ENCODE results near the gene SPAG9. TPM values are rescaled to one million over a fixed set of nuclear protein-coding genes. Genes with fewer than 3 reads are reported as not detected.

SPAG9 gene
- polyA plus RNA-seq, 1 donor from 2014 or later: 201 TPM

DNA sequence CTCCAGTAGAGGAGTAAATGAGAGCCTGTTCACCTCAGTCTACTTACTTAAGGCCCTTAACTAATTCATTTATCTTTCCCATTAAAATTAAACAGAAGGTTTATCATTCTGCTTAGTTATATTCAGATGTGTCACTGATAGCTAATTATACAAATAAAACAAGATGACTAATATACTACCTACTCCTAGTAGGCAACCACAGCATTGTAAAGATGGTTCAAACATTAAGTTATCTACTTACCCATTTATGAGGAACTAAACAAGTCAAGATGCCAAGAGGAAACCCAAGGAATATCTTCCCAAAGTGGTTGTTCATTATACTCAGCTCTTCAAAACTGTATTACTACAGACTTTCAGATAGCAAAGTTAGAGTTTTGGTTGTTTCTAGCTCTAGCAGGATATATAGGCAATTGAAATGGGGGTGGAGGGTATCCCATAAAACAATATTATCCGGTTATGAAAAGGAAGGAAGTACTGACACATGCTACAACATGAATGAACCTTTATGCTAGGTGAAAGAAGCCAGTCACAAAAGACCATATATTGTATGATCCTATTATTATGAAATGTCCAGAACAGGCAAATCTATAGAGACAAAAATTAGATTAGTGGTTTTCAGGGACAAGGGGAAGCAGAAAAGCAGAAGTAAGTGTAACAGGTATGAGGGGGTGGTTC is 56.5 kb downstream of the SPAG9 start:
- no peaks in the 10 kb centered on the region for H4K20me1 ChIP-seq (ENCODE audit: insufficient read depth)
- H3K9ac ChIP-seq (ENCODE audit: low read length): no peak overlapping the region
- no peak overlapping the region for H3K4me3 ChIP-seq (ENCODE audit: low read length)
- no peaks in the 10 kb centered on the region for H3K9me2 ChIP-seq (ENCODE audit: insufficient read depth, low read length)
- H3K9me3 ChIP-seq (ENCODE audit: low read length): no peaks in the 10 kb centered on the region
- no peak overlapping the region for H2AFZ ChIP-seq (ENCODE audit: low read depth, low read length)
- H3K79me2 ChIP-seq (replicated peaks; ENCODE audit: insufficient read depth, low read length): no peaks in the 10 kb centered on the region
- H3K27ac ChIP-seq (ENCODE audit: low read length): no peak overlapping the region
- no peaks in the 10 kb centered on the region for H3F3A ChIP-seq (ENCODE audit: insufficient read depth, low read length, poor library complexity, severe bottlenecking)
- TF ChIP-seq POLR2AphosphoS5 (IDR thresholded peaks at IDR 0.05): no peak
- TF ChIP-seq, protein P1, sequence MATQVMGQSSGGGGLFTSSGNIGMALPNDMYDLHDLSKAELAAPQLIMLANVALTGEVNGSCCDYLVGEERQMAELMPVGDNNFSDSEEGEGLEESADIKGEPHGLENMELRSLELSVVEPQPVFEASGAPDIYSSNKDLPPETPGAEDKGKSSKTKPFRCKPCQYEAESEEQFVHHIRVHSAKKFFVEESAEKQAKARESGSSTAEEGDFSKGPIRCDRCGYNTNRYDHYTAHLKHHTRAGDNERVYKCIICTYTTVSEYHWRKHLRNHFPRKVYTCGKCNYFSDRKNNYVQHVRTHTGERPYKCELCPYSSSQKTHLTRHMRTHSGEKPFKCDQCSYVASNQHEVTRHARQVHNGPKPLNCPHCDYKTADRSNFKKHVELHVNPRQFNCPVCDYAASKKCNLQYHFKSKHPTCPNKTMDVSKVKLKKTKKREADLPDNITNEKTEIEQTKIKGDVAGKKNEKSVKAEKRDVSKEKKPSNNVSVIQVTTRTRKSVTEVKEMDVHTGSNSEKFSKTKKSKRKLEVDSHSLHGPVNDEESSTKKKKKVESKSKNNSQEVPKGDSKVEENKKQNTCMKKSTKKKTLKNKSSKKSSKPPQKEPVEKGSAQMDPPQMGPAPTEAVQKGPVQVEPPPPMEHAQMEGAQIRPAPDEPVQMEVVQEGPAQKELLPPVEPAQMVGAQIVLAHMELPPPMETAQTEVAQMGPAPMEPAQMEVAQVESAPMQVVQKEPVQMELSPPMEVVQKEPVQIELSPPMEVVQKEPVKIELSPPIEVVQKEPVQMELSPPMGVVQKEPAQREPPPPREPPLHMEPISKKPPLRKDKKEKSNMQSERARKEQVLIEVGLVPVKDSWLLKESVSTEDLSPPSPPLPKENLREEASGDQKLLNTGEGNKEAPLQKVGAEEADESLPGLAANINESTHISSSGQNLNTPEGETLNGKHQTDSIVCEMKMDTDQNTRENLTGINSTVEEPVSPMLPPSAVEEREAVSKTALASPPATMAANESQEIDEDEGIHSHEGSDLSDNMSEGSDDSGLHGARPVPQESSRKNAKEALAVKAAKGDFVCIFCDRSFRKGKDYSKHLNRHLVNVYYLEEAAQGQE (IDR thresholded peaks at IDR 0.05; ENCODE audit: borderline replicate concordance): no peak
- no peak for TF ChIP-seq MXI1 (conservative IDR thresholded peaks at IDR 0.05; ENCODE audit: poor library complexity, severe bottlenecking)
- TF ChIP-seq RAD21 (conservative IDR thresholded peaks at IDR 0.05): no peak
- no peak for TF ChIP-seq CTCF (IDR thresholded peaks at IDR 0.05; ENCODE audit: poor library complexity, severe bottlenecking)
- TF ChIP-seq TAF1 (IDR thresholded peaks at IDR 0.05; ENCODE audit: low read depth): no peak
- no peak for TF ChIP-seq EZH2 (IDR thresholded peaks at IDR 0.05; ENCODE audit: borderline replicate concordance, insufficient read depth, low read length, poor library complexity, severe bottlenecking)
- H3K27me3 ChIP-seq (ENCODE audit: insufficient read depth, low read depth, low read length): no peaks in the 10 kb centered on the region
- no peaks in the 10 kb centered on the region for H3K36me3 ChIP-seq (ENCODE audit: insufficient read depth, low read length)
- H3K4me2 ChIP-seq (ENCODE audit: low read length): no peak overlapping the region

GRCh38 chr17:51060396-51060795 is 60.3 kb downstream of the SPAG9 start:
- no peak overlapping the region for H3K4me3 ChIP-seq (ENCODE audit: low read length)
- no peak overlapping the region for H3K27ac ChIP-seq (ENCODE audit: low read length)
- peaks cover 3% of the 10 kb centered on the region for H3K79me2 ChIP-seq (replicated peaks; ENCODE audit: insufficient read depth, low read length)
- H3K4me2 ChIP-seq (ENCODE audit: low read length): no peak overlapping the region
- H2AFZ ChIP-seq (ENCODE audit: low read depth, low read length): no peak overlapping the region
- no peaks in the 10 kb centered on the region for H3F3A ChIP-seq (ENCODE audit: insufficient read depth, low read length, poor library complexity, severe bottlenecking)
- no peaks in the 10 kb centered on the region for H3K9me3 ChIP-seq (ENCODE audit: low read length)
- no peaks in the 10 kb centered on the region for H3K9me2 ChIP-seq (ENCODE audit: insufficient read depth, low read length)
- no peaks in the 10 kb centered on the region for H3K27me3 ChIP-seq (ENCODE audit: insufficient read depth, low read depth, low read length)
- no peaks in the 10 kb centered on the region for H3K36me3 ChIP-seq (ENCODE audit: insufficient read depth, low read length)
- H4K20me1 ChIP-seq (ENCODE audit: insufficient read depth): no peaks in the 10 kb centered on the region
- no peak overlapping the region for H3K9ac ChIP-seq (ENCODE audit: low read length)
- TF ChIP-seq TAF1 (IDR thresholded peaks at IDR 0.05; ENCODE audit: low read depth) (no peak), POLR2AphosphoS5 (IDR thresholded peaks at IDR 0.05) (no peak), EZH2 (IDR thresholded peaks at IDR 0.05; ENCODE audit: borderline replicate concordance, insufficient read depth, low read length, poor library complexity, severe bottlenecking) (no peak), RAD21 (conservative IDR thresholded peaks at IDR 0.05) (no peak), EP300 (conservative IDR thresholded peaks at IDR 0.05; ENCODE audit: poor library complexity, severe bottlenecking) (no peak), MXI1 (conservative IDR thresholded peaks at IDR 0.05; ENCODE audit: poor library complexity, severe bottlenecking) (no peak), SMC3 (conservative IDR thresholded peaks at IDR 0.05; ENCODE audit: poor library complexity) (no peak), CTCF (IDR thresholded peaks at IDR 0.05; ENCODE audit: poor library complexity, severe bottlenecking) (no peak)
- TF ChIP-seq, protein P1 (IDR thresholded peaks at IDR 0.05; ENCODE audit: borderline replicate concordance): no peak

Measured in neural cell (in vitro differentiated cells).